GM23338 (cell line): Measurements from ENCODE around the gene RAI14.

Source experiments
- CREB1 ChIP-seq: fragments of 250-450 bp; sonication (Bioruptor Pico); IDR thresholded peaks from 2 replicates; pipeline ENCODE4 v1.5.0; 2020; ENCODE audit warnings: low read depth, mild to moderate bottlenecking, moderate library complexity
- CTCF ChIP-seq, 2 experiments: fragments of 200-600 bp in 1 of 2; sonication (generic) in 1 of 2; conservative IDR thresholded peaks; 2 replicates each; pipeline versions ENCODE4 v1.5.1 to v1.6.1; 2016 to 2017; ENCODE audit warnings: antibody characterized with exemption in 2 of 2, low read depth in 2 of 2, mild to moderate bottlenecking in 2 of 2, moderate library complexity in 1 of 2
- ETS1 ChIP-seq: IDR thresholded peaks from 2 replicates; pipeline ENCODE4 v1.6.1; 2016; ENCODE audit warnings: antibody characterized with exemption
- EZH2 ChIP-seq: fragments of 200-600 bp; sonication (generic); IDR thresholded peaks from one replicate; pipeline ENCODE4 v1.8.0; 2017; ENCODE audit warnings: antibody characterized with exemption, mild to moderate bottlenecking, low read depth; ENCODE audit not compliant: unreplicated experiment
- EZH2phosphoT487 ChIP-seq: fragments of 200-600 bp; sonication (generic); IDR thresholded peaks from one replicate; pipeline ENCODE4 v1.8.1; 2018; ENCODE audit warnings: antibody characterized with exemption; ENCODE audit not compliant: unreplicated experiment
- POLR2AphosphoS5 ChIP-seq: IDR thresholded peaks from 2 replicates; pipeline ENCODE4 v1.6.1; 2016; ENCODE audit warnings: antibody characterized with exemption, low read depth
- ZNF331 ChIP-seq: fragments of 250-450 bp; sonication (Bioruptor Pico); IDR thresholded peaks from 2 replicates; pipeline ENCODE4 v1.5.0; 2020; ENCODE audit warnings: low read depth, mild to moderate bottlenecking, moderate library complexity
- TF ChIP-seq, protein P1 (sequence below): IDR thresholded peaks from one replicate; pipeline ENCODE4 v1.6.1; 2018; ENCODE audit warnings: antibody characterized with exemption; ENCODE audit not compliant: unreplicated experiment

DNA sequence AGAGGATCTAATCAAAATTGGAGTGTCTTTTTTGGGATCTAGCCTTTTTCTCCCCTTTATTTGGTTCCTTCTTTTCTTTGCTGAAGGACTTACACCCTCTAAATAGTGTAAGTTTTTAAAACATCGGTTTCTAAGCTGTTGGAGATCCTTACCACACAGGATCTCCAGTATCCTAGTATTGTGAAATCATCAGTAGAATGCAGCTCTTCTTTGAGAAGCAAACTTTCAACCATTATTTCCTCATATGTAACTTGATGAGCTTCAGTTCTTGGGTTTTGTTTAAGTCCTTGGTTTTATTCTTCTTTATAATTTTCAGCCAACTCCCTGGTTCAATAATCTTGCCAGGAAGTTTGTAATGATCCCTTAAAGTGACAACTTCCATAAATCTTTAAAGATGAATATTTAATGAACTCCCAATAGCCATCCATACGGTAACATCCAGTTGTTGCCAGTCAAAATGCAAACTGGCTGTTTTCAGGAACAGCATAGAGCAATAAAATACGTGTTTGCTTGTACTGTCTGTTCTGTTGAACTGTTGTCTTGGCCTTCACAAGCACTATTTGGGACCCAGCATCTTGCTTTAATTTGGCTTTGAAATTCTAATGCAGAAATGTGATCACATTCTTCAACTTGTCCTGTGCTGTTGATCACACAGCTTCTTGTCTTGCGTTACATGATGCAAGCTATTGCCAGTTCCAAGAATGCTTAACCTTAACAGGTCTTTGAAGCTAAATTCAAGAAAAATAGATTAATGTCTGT lies 148.0 kb downstream of the RAI14 start:
- TF ChIP-seq EZH2 (no peak), EZH2phosphoT487 (no peak), CTCF (conservative IDR thresholded peaks at IDR 0.05; ENCODE audit: low read depth in 2 of 2) (no peak), POLR2AphosphoS5 (no peak), CREB1 (CRISPR knock-in tag) (no peak), ETS1 (no peak), ZNF331 (CRISPR knock-in tag) (no peak)
- TF ChIP-seq, protein P1, sequence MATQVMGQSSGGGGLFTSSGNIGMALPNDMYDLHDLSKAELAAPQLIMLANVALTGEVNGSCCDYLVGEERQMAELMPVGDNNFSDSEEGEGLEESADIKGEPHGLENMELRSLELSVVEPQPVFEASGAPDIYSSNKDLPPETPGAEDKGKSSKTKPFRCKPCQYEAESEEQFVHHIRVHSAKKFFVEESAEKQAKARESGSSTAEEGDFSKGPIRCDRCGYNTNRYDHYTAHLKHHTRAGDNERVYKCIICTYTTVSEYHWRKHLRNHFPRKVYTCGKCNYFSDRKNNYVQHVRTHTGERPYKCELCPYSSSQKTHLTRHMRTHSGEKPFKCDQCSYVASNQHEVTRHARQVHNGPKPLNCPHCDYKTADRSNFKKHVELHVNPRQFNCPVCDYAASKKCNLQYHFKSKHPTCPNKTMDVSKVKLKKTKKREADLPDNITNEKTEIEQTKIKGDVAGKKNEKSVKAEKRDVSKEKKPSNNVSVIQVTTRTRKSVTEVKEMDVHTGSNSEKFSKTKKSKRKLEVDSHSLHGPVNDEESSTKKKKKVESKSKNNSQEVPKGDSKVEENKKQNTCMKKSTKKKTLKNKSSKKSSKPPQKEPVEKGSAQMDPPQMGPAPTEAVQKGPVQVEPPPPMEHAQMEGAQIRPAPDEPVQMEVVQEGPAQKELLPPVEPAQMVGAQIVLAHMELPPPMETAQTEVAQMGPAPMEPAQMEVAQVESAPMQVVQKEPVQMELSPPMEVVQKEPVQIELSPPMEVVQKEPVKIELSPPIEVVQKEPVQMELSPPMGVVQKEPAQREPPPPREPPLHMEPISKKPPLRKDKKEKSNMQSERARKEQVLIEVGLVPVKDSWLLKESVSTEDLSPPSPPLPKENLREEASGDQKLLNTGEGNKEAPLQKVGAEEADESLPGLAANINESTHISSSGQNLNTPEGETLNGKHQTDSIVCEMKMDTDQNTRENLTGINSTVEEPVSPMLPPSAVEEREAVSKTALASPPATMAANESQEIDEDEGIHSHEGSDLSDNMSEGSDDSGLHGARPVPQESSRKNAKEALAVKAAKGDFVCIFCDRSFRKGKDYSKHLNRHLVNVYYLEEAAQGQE: no peak
